Activated CD4-positive, alpha-beta T cell treated with anti-CD3 and anti-CD28 coated beads for 4 hours (primary cell): ENCODE results near the gene PRX.
A peak's percentile ranks its signal among the peaks of the same experiment; 100 is the strongest.
"Not testable (repeated sequence)": the region's sequence is repeated elsewhere in the genome, so short reads cannot be mapped to it uniquely, and the experiment has no call there.

Source experiments
- DNase-seq, 2 donors: peaks; one replicate each; pipeline ENCODE4 v3.0.0-alpha.2; 2020

PRX gene

GRCh38 chr19:40414542-40415535, 1.7 kb upstream of the PRX start:
- DNase-seq: no peak

- DNase-seq: no peak
Observed at GRCh38 chr19:40412866-40413265, 312 bp downstream of the PRX start.

GRCh38 chr19:40411958-40412499, 1.1 kb downstream of the PRX start:
- DNase-seq: no peak

- no peak for DNase-seq
Observed at GRCh38 chr19:40411125-40411842, 1.9 kb downstream of the PRX start.

- DNase-seq: no peak
Observed at GRCh38 chr19:40410030-40410389, 3.2 kb downstream of the PRX start.

- DNase-seq: not testable (repeated sequence)
Observed at GRCh38 chr19:40408598-40408925, 4.6 kb downstream of the PRX start.

GRCh38 chr19:40407714-40408597, 5.2 kb downstream of the PRX start:
- DNase-seq: no peak

- DNase-seq: peak; percentile 70 to 74
Observed at GRCh38 chr19:40403262-40403984, 9.8 kb downstream of the PRX start.

- no peak for DNase-seq
Observed at GRCh38 chr19:40400559-40400958, 12.6 kb downstream of the PRX start.

GRCh38 chr19:40398417-40399131, 14.6 kb downstream of the PRX start:
- peak; percentile 50 to 63 for DNase-seq

GRCh38 chr19:40397568-40397906, 15.6 kb downstream of the PRX start:
- DNase-seq: no peak

- DNase-seq: no peak
Observed at GRCh38 chr19:40396886-40397567, 16.2 kb downstream of the PRX start.

GRCh38 chr19:40395956-40396355, 17.2 kb downstream of the PRX start:
- DNase-seq: no peak

GRCh38 chr19:40394816-40395210, 18.4 kb downstream of the PRX start:
- DNase-seq: no peak

- DNase-seq: no peak
Observed at GRCh38 chr19:40393894-40394815, 19.0 kb downstream of the PRX start.

- DNase-seq: no peak
Observed at GRCh38 chr19:40392894-40393517, 20.2 kb downstream of the PRX start.

- no peak for DNase-seq
Observed at GRCh38 chr19:40392123-40392522, 21.1 kb downstream of the PRX start.

GRCh38 chr19:40390084-40390742, 23.0 kb downstream of the PRX start, which contains the start of gene HIPK4:
TSS of gene HIPK4 (minus strand) at chr19:40390181. CDS start at chr19:40389902, 279 bp downstream.
- no peak for DNase-seq
